Left renal cortex interstitium (tissue), 4 donors: Measurements from ENCODE around the gene MAN1B1. TPM values are rescaled to one million over a fixed set of nuclear protein-coding genes. Genes with fewer than 3 reads are reported as not detected.

Experiments used
- DNase-seq, 4 donors: peaks; one replicate each; pipeline ENCODE4 v3.0.0-alpha.2; 2013; ENCODE audit warnings: low read depth in 4 of 4, low spot score in 2 of 4, missing footprints in 1 of 4
- polyA plus RNA-seq, 4 donors: library from polyadenylated mRNA; unstranded; fragments of 120-200 nt; gene quantifications; one replicate each; pipeline ENCODE4 v1.2.1, GENCODE V29; 2013; ENCODE audit not compliant: insufficient read length in 4 of 4

Gene MAN1B1
- polyA plus RNA-seq, 4 donors: 46.5 to 70.7 (median 63.1) TPM

- no peak for DNase-seq
Measured at GRCh38 chr9:137141050-137141810, 54.4 kb downstream of the MAN1B1 start.

- DNase-seq: no peak
Measured at GRCh38 chr9:137141976-137142936, 55.5 kb downstream of the MAN1B1 start.

GRCh38 chr9:137143459-137143858, 56.7 kb downstream of the MAN1B1 start:
- DNase-seq: no peak

- DNase-seq: no peak
Measured at GRCh38 chr9:137145731-137146526, 59.1 kb downstream of the MAN1B1 start.

GRCh38 chr9:137146527-137146918, 59.7 kb downstream of the MAN1B1 start:
- no peak for DNase-seq

- no peak for DNase-seq
Measured at GRCh38 chr9:137147091-137147792, 60.5 kb downstream of the MAN1B1 start.

- no peak for DNase-seq
Measured at GRCh38 chr9:137147793-137148160, 61.0 kb downstream of the MAN1B1 start.

- no peak for DNase-seq
Measured at GRCh38 chr9:137148242-137148641, 61.5 kb downstream of the MAN1B1 start.

- no peak for DNase-seq
Measured at GRCh38 chr9:137148661-137149060, 61.9 kb downstream of the MAN1B1 start.

- no peak for DNase-seq
Measured at GRCh38 chr9:137149363-137149762, 62.6 kb downstream of the MAN1B1 start.

GRCh38 chr9:137149942-137150616, 63.3 kb downstream of the MAN1B1 start:
- no peak for DNase-seq

- DNase-seq: no peak
Measured at GRCh38 chr9:137150617-137151457, 64.1 kb downstream of the MAN1B1 start.

GRCh38 chr9:137152844-137153405, 66.1 kb downstream of the MAN1B1 start:
- no peak for DNase-seq

GRCh38 chr9:137156567-137157375, 70.0 kb downstream of the MAN1B1 start:
- no peak for DNase-seq

GRCh38 chr9:137157618-137158415, 71.0 kb downstream of the MAN1B1 start:
- no peak for DNase-seq

GRCh38 chr9:137158625-137159024, 71.8 kb downstream of the MAN1B1 start:
- DNase-seq: no peak
